HG03066 (cell line): ENCODE results near the gene CDH8.
"Not testable (repeated sequence)": the region's sequence is repeated elsewhere in the genome, so short reads cannot be mapped to it uniquely, and the experiment has no call there.

ENCODE experiments used
- ATAC-seq: cut with Tn5 transposase; IDR thresholded peaks from one replicate; pipeline ENCODE4 v1.9.1; 2021; ENCODE audit warnings: low read depth; ENCODE audit not compliant: unreplicated experiment

CDH8 gene

DNA sequence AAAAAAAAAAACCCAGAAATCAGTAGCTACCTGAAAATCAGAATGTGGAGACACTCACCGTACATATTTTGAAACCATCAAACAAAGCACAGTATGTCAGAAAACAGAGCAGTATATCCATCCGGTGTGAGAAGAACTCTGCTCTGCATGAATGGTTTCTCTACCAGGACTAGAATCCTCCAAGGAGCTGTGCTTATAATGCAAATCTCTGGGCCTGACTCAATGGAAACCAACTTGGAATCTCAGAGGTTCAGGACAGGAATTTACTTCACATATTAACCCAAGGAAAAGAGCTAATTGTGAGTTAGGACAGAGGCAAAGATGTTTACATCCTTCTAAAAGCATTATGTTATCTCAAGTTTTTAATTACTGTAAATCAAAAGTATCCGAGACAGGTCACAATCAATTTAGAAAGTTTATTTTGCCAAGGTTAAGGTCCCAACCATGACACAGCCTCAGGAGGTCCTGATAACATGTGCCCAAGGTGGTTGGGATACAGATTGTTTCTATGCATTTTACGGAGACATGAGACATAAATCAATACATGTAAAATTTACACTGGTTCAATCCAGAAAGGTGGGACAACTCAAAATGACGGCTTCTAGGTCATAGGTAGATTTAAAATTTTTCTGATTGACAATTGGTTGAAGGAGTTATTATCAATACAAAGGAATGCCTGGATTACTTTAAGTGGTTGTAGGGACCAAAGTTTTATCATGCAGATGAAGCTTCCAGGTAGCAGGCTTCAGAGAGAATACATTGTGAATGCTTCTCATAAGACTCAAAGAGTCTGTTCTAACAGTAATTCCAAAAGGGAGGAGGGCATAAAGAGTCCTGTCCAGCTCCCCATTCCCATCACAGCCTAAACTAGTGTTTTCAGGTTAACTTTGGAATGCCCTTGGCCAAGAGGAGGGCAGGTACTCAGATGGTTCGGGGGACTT, 164.1 kb downstream of the CDH8 start:
- no peak for ATAC-seq

DNA sequence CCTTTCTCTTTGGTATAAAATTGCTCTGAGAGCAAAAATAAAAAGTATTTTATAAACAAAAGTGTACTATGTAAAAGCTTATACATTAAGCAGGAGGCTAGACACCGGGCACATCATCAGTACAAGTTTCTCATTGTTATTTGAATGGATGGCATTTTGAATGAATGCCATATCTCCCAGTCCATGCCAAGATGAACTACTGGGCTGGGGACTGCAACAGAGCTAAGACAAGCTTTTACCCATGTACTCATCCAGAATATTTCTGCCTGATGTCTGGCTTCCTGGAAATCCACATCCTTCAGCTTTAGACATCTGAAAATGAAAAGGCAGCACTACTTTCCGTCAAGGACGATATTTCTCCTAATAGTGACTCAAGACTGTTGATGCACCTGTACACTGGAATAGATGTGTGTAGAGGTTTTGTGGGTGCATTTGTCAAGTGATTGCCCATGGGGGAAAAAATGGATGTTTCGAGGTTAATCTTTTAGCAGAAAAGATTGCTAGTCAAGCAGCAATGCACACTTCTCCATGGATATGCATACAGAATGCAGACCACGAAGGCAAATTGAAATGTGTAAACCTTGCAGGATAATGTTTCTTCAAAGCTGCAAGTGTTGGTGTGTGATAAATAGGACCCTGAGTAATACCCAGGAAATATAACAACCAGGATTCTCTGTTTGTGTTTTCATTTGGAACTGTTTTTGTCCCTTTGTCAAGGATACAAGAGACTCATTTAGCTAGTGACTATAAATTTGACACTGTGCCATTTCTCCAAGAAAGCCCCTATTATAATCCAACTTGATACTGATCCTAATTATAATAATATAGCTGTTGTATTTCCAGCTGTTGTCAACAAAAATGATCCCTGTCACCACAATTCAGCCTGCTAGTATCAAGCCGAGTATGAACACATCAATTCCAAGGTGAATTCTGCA, 173.8 kb downstream of the CDH8 start:
- ATAC-seq, result no peak

GRCh38 chr16:61858988-61859387, 177.2 kb downstream of the CDH8 start:
- no peak for ATAC-seq

DNA sequence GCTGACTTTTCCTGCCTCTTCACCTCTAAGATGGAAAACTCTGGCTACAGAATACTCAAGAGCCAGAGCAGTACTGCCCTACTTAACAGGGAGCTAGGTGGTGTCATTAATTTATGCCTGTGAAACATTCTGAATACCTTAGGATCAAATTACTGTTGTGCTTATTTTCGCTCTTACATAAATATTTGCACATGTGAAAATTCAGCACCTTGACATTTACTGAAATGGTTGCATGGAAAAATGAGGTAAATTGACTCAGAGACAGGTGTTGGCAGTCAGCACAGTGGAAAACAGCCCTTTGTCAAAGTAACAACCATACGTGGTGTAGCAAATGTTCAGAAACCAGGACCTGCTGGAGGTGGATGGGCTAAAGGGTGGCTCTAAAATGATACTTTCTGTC, 193.6 kb downstream of the CDH8 start:
- no peak for ATAC-seq

GRCh38 chr16:61836804-61837393, 199.3 kb downstream of the CDH8 start:
- ATAC-seq, result no peak

- ATAC-seq, result no peak
Measured at GRCh38 chr16:61834082-61834481, 202.2 kb downstream of the CDH8 start.

DNA sequence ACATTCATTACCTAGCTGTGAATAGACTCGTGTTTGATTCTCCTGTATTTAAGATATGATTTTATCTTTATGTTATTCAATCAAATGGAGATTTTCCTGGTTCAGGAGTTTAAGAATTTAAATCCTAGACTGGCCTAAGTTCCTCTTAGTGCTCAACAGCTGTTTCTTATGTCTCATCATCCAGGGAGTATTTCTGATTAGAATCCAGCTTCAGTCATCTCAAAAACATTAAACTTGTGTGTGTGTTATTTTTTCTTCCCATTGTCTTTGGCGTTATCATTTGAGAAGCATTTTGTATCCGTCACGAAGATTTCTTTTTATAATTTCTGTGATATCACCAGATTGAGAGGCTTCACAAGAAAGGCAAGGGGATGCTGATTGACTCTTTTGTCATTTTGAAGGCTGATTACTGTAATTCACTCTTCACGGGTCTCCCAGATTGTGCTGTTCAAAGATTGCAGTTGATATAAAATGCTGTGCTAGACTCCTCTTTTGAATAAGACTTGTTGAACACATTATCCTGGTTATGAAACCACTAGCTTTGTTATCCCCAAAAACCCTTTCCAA, 204.8 kb downstream of the CDH8 start:
- no peak for ATAC-seq

DNA sequence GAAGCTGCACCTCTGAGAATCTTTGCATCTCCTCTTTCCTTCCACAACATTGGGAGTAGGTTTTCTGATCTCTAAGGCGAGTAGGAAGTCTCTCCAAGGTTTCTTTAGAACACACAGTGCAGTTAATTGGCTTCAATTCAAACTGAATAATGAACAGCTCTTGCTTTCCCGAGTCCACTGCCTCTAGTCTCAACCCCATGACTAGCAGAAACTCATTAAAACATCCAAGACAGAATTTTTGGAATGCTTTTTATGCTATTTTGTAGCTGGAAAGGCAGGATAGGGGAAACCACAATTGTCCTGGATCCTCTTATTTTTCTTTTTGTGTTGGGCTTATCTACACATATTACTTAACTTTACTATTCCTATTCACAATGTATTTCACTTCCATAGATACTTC, 206.6 kb downstream of the CDH8 start:
- no peak for ATAC-seq

DNA sequence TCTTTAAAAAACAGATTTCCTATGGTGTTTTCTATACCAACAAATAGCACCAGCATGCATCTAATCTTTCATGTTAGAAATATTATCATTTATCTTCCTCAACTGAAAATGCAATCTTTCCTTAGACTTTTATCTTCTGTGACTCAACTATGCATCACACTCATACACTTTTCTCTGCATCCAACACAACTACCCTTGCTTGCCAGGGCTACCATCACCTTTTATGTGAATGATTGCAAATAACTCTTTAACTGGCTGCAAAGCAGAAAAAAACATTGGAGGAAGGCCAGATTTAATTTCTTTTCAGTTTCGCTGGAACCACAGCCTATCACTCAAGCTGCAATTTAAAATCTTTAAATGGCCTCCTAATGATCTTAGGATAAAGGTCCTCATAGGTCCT, 212.9 kb downstream of the CDH8 start:
- no peak for ATAC-seq

DNA sequence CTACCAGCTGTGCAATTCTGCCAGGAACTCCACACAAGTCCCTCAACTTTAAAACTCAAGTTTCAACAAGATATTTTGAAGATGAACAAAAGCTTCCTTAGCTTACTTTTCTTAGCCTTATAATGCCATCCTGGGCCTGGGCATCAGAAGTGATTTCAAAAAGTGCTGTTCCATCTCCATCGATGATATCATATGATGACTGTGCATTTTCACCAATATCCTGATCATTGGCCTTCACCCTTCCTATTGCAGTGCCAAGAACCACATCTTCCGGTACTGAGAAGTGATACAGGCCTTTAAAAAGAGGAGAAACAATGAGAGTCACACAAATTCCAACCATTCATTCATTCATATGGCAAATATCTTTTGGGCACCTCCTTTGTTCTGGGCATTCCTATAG, 215.4 kb downstream of the CDH8 start:
- no peak for ATAC-seq

DNA sequence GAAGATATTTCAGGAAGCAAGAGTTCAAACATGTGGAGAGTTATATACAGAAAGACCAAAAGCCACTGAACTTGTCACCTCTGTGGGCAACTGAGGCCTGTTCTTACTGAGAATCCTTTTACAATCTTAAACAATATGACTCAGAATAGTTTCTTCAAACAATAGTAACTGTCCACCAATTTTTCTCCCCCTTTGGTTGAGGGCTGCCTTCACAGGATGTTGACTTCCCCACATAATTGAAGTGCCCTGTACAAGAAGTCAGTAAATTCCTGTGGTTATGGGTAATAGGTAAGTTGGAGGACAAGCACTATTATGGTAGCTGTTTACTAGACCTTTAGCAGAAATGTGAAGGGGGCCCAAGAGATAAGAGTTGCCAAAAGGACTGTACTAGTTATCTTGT, 215.8 kb downstream of the CDH8 start:
- ATAC-seq, result no peak

GRCh38 chr16:61818850-61819249, 217.4 kb downstream of the CDH8 start:
- ATAC-seq, result no peak

- no peak for ATAC-seq
Measured at GRCh38 chr16:61817583-61818278, 218.5 kb downstream of the CDH8 start.

- ATAC-seq, result no peak
Measured at GRCh38 chr16:61814726-61815347, 221.4 kb downstream of the CDH8 start.

DNA sequence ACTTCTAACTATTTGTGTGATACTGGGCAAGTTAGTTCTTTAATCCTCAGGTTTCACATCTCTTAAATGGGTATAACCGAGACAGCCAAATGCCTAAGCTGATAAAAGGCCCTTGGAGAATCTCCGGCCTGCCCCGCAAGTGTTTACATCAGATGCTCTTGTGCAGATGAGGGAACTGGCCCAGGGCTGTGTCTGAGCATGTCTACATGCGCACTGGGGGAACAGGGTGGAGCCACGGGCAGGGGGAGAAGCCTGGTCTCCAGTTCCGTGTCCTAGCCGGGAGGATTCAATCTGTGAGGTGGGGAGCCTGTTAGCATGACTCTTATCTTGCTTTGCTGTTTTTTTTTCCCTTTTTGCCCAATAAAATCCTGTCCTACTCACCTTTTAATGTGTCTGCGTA, 222.9 kb downstream of the CDH8 start:
- ATAC-seq, result no peak

DNA sequence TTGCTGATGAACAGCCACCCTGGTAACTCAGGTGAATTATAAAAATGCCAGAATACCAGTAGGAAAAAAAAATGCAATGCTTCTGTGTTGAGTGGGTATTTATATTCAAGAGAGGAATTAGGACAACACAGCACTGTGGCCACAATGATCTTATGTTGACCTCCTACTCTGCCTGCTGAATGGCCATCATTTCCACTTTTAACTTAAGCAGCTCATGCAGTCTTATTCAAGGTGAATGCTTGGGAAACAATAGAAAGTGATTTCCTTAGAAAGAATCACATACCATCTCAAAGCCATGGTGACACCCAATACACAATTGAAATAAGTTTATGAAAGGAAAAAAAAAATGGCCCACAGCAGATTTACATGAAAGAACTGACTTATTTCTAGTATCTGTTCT, 224.0 kb downstream of the CDH8 start:
- ATAC-seq, result no peak

DNA sequence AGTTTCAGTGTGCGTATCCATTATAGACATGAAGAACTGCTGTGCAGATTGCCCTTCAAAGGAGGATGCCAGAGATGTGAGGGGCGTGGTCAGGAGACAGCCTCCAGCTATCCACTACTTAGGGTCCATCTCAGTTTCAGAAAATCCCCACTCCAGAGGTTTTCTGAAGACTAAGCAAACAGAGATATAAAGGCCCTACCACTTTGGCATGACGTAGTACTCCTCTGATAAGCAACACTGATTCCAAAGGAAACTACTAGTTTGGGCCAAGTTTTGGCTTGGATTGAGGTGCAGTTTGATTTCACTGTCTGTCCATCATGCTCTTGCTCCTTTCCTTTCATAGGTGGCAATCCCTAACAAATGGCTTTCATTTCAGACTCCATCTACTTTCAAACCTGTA, 228.7 kb downstream of the CDH8 start:
- ATAC-seq, result no peak

DNA sequence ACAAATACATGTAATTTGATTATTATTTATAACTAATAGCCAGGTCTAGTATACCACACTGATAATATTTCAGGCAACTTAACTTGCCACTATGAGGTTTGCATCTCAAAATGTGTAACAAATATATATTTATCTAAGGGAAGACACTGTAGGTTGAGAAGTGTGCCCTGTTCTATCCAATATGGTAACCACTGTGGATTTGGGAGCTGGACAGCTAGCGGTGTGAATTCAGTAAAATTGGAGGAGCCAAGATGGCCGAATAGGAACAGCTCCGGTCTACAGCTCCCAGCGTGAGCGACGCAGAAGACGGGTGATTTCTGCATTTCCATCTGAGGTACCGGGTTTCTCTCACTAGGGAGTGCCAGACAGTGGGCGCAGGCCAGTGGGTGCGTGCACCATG, 235.0 kb downstream of the CDH8 start:
- not testable (repeated sequence) for ATAC-seq

DNA sequence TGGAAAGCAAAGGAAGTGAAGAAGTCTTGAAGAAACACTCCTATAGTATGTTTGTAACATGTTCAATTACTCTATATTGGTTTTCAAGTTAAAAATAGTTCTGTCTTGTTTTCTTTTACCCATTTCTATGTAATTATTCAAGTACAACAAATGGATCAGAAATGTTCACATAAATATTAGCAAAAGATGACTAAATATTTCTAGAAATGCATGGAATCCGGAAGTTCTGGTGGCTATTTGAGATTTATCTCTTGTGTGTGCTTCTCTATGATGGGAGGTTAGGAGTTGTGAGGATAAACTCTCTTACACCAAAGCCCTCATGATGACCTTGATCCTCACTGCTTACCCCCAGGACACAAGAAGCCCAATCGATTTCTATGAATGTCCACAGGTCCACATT, 237.5 kb downstream of the CDH8 start:
- no peak for ATAC-seq
